ENCODE data around the gene ATP5F1D. TPM values are rescaled to one million over a fixed set of nuclear protein-coding genes. Genes with fewer than 3 reads are reported as not detected.

The ATP5F1D gene
- total and polyA plus RNA-seq, 2 donors (not counting 3 experiments of a cell fraction or from before 2014, with no cell fraction given) = 167 to 192 TPM

DNA sequence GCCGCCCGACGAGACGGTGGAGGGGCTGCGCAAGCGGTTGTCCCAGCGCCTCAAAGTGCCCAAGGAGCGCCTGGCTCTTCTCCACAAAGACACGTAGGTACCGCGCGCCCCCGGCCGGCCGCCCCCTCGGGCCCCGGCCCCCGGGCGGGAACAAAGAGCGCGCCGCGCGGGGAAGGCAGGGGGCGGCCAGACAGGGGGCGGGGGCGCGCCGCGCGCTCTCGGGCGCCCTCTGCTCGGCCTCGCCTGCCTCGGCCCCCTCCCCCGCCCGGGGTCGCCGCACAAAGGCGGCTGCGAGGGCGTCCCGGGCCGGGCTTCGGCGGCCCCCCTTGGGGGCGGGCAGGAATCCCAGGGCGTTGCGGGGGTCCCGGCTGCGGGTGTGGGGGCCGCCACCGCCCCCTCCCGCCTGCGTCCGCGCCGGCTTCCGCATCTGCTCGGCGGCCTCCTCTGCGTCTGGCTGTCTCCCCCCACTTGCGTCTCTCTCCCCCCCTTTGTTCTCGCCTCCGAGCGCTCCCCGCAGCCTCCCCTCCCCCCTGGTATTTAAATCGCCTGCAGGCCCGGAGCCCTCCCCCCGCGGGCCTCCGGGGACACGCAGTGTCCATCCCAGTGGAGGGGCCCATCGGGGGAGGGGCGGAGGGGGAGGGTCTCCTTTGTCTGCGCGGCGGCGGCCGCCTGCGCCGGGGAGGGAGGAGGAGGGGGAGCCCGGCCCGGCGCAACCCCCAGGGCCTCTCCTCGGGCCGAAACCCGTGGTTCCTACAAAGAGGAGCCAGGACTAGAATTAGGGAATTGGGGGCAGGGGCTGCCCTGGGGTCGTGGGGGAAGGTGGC, 9.1 kb downstream of the ATP5F1D start:
- ChIA-PET POLR2A (no interaction called here), CTCF (interaction anchor here (1.3 kb wide), 1 partner anchor 16 kb away, joined by 4 read pairs; no protein-coding TSS in a partner anchor)
- BruUV-seq (replicated peaks) = no TSS peak
- Histone ChIP-seq H3K4me3 (replicated peaks in 1 of 3; ENCODE audit: insufficient read depth in 1 of 3, low read depth in 1 of 3, low read length in 3 of 3) (peak overlapping the region; percentile 60 to 88 (median 85)), H3K27ac (ENCODE audit: insufficient read depth, low read depth, low read length) (peak overlapping the region; percentile 90), H4K20me1 (replicated peaks; ENCODE audit: control insufficient read depth, extremely low read depth, insufficient read depth, low read length) (no peaks in the 10 kb centered on the region), H3K4me1 (ENCODE audit: control insufficient read depth, extremely low read depth, insufficient read depth, low read length) (peaks cover 22% of the 10 kb centered on the region), H3K27me3 (ENCODE audit: control insufficient read depth in 2 of 2, insufficient read depth in 2 of 2, low read length in 2 of 2) (no peaks in the 10 kb centered on the region), H3K79me2 (ENCODE audit: control insufficient read depth, insufficient read depth, low read length) (peaks cover 53% of the 10 kb centered on the region), H3K36me3 (ENCODE audit: control insufficient read depth in 2 of 2, extremely low read depth in 1 of 2, insufficient read depth in 2 of 2, low read length in 2 of 2) (peaks cover 17 to 23% of the 10 kb centered on the region in 2 experiments), H3K9ac (replicated peaks; ENCODE audit: extremely low read depth, insufficient read depth, low read length) (peak overlapping the region; percentile 87), H3K9me3 (replicated peaks; ENCODE audit: control insufficient read depth, insufficient read depth, low read length) (no peaks in the 10 kb centered on the region), H2AFZ (ENCODE audit: low read depth, low read length) (no peak overlapping the region), H3K9me1 (replicated peaks; ENCODE audit: control insufficient read depth, extremely low read depth, insufficient read depth, low read length) (no peaks in the 10 kb centered on the region), H3K4me2 (ENCODE audit: insufficient read depth, low read length) (peak overlapping the region; percentile 66)
- FAIRE-seq (no peak), DNase-seq (ENCODE audit: low read depth, low spot score) (peak; percentile 54)
- intact Hi-C loops (cut with micrococcal nuclease) = no loop called here
- peak; percentile 40 for TF ChIP-seq POLR2AphosphoS5 (IDR thresholded peaks at IDR 0.05; ENCODE audit: insufficient read depth, low read depth, low read length)
- TF ChIP-seq JUN (IDR thresholded peaks at IDR 0.05; ENCODE audit: borderline replicate concordance, insufficient read depth, insufficient read length, low read depth) = no peak
- dilution Hi-C loops (cut with MboI; ENCODE audit: extremely low pct_ligation_motif_present, low sequenced_read_pairs) = no loop called here

DNA sequence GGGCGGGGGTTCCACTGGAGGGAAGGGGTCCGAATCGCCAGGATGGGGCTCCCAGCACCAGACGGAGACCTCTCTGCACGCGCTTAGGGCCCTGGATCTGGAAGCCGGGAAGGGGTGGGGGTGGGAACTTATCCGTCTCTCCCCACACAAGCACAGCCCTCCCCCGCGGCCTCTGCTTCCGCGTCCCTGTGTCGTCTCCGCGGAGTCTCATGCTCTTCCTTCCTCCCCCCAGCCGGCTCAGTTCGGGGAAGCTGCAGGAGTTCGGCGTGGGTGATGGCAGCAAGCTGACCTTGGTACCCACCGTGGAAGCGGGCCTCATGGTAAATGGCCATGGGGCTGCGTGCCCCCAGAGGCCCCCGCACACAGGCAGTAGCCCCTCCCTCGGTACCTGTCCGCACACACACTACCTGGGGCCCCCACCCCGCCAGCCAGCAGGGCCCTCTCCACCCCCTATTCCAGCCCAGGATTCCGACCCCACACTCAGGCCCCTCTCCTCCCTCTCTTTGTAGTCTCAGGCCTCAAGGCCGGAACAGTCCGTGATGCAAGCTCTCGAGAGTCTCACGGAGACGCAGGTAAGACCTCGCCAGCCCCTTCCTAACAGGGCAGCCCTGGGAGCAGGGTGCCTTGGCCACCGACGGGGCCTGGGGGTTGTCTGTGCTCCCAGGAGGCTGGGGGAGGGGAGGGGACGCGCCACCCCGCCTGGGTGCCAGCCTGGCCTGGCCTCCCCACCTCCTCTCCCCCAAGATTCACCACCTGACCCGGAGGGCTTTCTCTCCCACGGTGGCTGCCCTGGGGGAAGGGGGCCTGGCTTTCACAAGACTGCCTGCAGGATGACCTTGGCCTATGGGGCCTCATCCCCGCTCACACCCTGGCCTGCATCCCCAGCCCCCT, 10.0 kb downstream of the ATP5F1D start:
- H3K36me3 ChIP-seq (ENCODE audit: control insufficient read depth in 2 of 2, extremely low read depth in 1 of 2, insufficient read depth in 2 of 2, low read length in 2 of 2) = peaks cover 23 to 29% of the 10 kb centered on the region in 2 experiments
- TF ChIP-seq JUN (IDR thresholded peaks at IDR 0.05; ENCODE audit: borderline replicate concordance, insufficient read depth, insufficient read length, low read depth) = no peak
- TF ChIP-seq MYC (IDR thresholded peaks at IDR 0.05; ENCODE audit: low read depth, low read length) = no peak
- TF ChIP-seq EZH2 (IDR thresholded peaks at IDR 0.05; ENCODE audit: borderline replicate concordance, low read depth, low read length, severe bottlenecking) = no peak
- no peak for TF ChIP-seq POLR2AphosphoS5 (IDR thresholded peaks at IDR 0.05; ENCODE audit: insufficient read depth, low read depth, low read length)
- peak; percentile 36 for TF ChIP-seq POLR2A (IDR thresholded peaks at IDR 0.05; ENCODE audit: low read depth, low read length)
- TF ChIP-seq, protein P1, sequence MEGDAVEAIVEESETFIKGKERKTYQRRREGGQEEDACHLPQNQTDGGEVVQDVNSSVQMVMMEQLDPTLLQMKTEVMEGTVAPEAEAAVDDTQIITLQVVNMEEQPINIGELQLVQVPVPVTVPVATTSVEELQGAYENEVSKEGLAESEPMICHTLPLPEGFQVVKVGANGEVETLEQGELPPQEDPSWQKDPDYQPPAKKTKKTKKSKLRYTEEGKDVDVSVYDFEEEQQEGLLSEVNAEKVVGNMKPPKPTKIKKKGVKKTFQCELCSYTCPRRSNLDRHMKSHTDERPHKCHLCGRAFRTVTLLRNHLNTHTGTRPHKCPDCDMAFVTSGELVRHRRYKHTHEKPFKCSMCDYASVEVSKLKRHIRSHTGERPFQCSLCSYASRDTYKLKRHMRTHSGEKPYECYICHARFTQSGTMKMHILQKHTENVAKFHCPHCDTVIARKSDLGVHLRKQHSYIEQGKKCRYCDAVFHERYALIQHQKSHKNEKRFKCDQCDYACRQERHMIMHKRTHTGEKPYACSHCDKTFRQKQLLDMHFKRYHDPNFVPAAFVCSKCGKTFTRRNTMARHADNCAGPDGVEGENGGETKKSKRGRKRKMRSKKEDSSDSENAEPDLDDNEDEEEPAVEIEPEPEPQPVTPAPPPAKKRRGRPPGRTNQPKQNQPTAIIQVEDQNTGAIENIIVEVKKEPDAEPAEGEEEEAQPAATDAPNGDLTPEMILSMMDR (IDR thresholded peaks at IDR 0.05; ENCODE audit: extremely low read depth in 1 of 2, insufficient read depth in 1 of 2, low read depth in 1 of 2, low read length in 2 of 2) = no peak
- peak overlapping the region; percentile 87 for H3K9ac ChIP-seq (replicated peaks; ENCODE audit: extremely low read depth, insufficient read depth, low read length)
- DNase-seq (ENCODE audit: low read depth, low spot score) (peak; percentile 56), FAIRE-seq (peak; percentile 18)
- H3K4me2 ChIP-seq (ENCODE audit: insufficient read depth, low read length) = peak overlapping the region; percentile 66
- POLR2A ChIA-PET = no interaction called here
- H4K20me1 ChIP-seq (replicated peaks; ENCODE audit: control insufficient read depth, extremely low read depth, insufficient read depth, low read length) = no peaks in the 10 kb centered on the region
- H3K27me3 ChIP-seq (ENCODE audit: control insufficient read depth in 2 of 2, insufficient read depth in 2 of 2, low read length in 2 of 2) = no peaks in the 10 kb centered on the region
- H3K79me2 ChIP-seq (ENCODE audit: control insufficient read depth, insufficient read depth, low read length) = peaks cover 59% of the 10 kb centered on the region
- dilution Hi-C loops (cut with MboI; ENCODE audit: extremely low pct_ligation_motif_present, low sequenced_read_pairs) (no loop called here), intact Hi-C loops (cut with micrococcal nuclease) (loop anchor here (1.0 kb wide), 1 partner anchor 9 kb away; no protein-coding TSS in a partner anchor)
- peak overlapping the region; percentile 90 for H3K27ac ChIP-seq (ENCODE audit: insufficient read depth, low read depth, low read length)
- BruUV-seq (replicated peaks) = no TSS peak
- no peaks in the 10 kb centered on the region for H3K9me3 ChIP-seq (replicated peaks; ENCODE audit: control insufficient read depth, insufficient read depth, low read length)
- no peak overlapping the region for H2AFZ ChIP-seq (ENCODE audit: low read depth, low read length)
- H3K4me1 ChIP-seq (ENCODE audit: control insufficient read depth, extremely low read depth, insufficient read depth, low read length) = peaks cover 24% of the 10 kb centered on the region
- CTCF ChIA-PET = interaction anchor here (1.3 kb wide), 1 partner anchor 15 kb away, joined by 4 read pairs; no protein-coding TSS in a partner anchor
- peak overlapping the region; percentile 60 to 88 (median 85) for H3K4me3 ChIP-seq (replicated peaks in 1 of 3; ENCODE audit: insufficient read depth in 1 of 3, low read depth in 1 of 3, low read length in 3 of 3)
- H3K9me1 ChIP-seq (replicated peaks; ENCODE audit: control insufficient read depth, extremely low read depth, insufficient read depth, low read length) = no peaks in the 10 kb centered on the region

Data from endothelial cell of umbilical vein (primary cell).